ENCODE measurements around the gene APBB1.

Gene APBB1

GRCh38 chr11:6391537-6392134, 27.3 kb downstream of the APBB1 start:
- DNase-seq (ENCODE audit: low spot score): no peak

GRCh38 chr11:6390718-6391469, 28.0 kb downstream of the APBB1 start:
- no peak for DNase-seq (ENCODE audit: low spot score)

- DNase-seq (ENCODE audit: low spot score): peak; percentile 94
Observed at GRCh38 chr11:6389905-6390717, 28.8 kb downstream of the APBB1 start, which contains the start of gene SMPD1. SMPD1 (plus strand) TSS chr11:6390474; CDS start chr11:6390599, 125 bp downstream.

GRCh38 chr11:6388748-6389147, 30.1 kb downstream of the APBB1 start:
- no peak for DNase-seq (ENCODE audit: low spot score)

GRCh38 chr11:6387811-6388599, 30.9 kb downstream of the APBB1 start:
- DNase-seq (ENCODE audit: low spot score): no peak

- no peak for DNase-seq (ENCODE audit: low spot score)
Observed at GRCh38 chr11:6385046-6385777, 33.7 kb downstream of the APBB1 start.

GRCh38 chr11:6378640-6378989, 40.3 kb downstream of the APBB1 start:
- DNase-seq (ENCODE audit: low spot score): no peak

GRCh38 chr11:6377902-6378639, 40.8 kb downstream of the APBB1 start:
- DNase-seq (ENCODE audit: low spot score): no peak

GRCh38 chr11:6371825-6372224, 47.1 kb downstream of the APBB1 start:
- no peak for DNase-seq (ENCODE audit: low spot score)

GRCh38 chr11:6365659-6366058, 53.2 kb downstream of the APBB1 start:
- peak; percentile 25 for DNase-seq (ENCODE audit: low spot score)

- DNase-seq (ENCODE audit: low spot score): peak; percentile 76
Observed at GRCh38 chr11:6362873-6363678, 55.8 kb downstream of the APBB1 start.

GRCh38 chr11:6362185-6362872, 56.6 kb downstream of the APBB1 start:
- DNase-seq (ENCODE audit: low spot score): no peak

- no peak for DNase-seq (ENCODE audit: low spot score)
Observed at GRCh38 chr11:6360183-6360582, 58.7 kb downstream of the APBB1 start.

GRCh38 chr11:6357222-6357621, 61.7 kb downstream of the APBB1 start:
- peak; percentile 33 for DNase-seq (ENCODE audit: low spot score)

GRCh38 chr11:6356503-6357055, 62.3 kb downstream of the APBB1 start:
- no peak for DNase-seq (ENCODE audit: low spot score)

- no peak for DNase-seq (ENCODE audit: low spot score)
Observed at GRCh38 chr11:6354651-6355485, 64.0 kb downstream of the APBB1 start.

- peak; percentile 97 for DNase-seq (ENCODE audit: low spot score)
Observed at GRCh38 chr11:6353367-6353987, 65.4 kb downstream of the APBB1 start.
